ENCODE results near the gene DTNB.

Gene DTNB

GRCh38 chr2:25333981-25334380, 339.4 kb downstream of the DTNB start:
- H3K4me2 ChIP-seq: peak overlapping the region; percentile 15 to 85 (median 59); a peak in 20 of 22 replicates
- no peak for TF ChIP-seq Cebpa-rat (IDR thresholded peaks at IDR 0.05)
- H3K9me3 ChIP-seq (replicated peaks in 1 of 11): 0 out of 22 replicates have a peak, but pooled peaks cover 0 to 2% (median 0%) of the 10 kb centered on the region in 11 experiments
- no peak overlapping the region for H3K4me3 ChIP-seq
- H3K36me3 ChIP-seq: peaks cover 0 to 19% (median 0%) of the 10 kb centered on the region in 11 experiments; a peak in 5 of 22 replicates
- H3K9ac ChIP-seq: peak overlapping the region in 2 of 11 experiments; percentile 22 to 24; a peak in 1 of 22 replicates
- no peaks in the 10 kb centered on the region for H3K27me3 ChIP-seq
- peaks cover 82 to 100% (median 97%) of the 10 kb centered on the region in 11 experiments for H4K20me1 ChIP-seq
- H3K27ac ChIP-seq: no peak overlapping the region
- peaks cover 59 to 75% (median 72%) of the 10 kb centered on the region in 10 experiments for H3K4me1 ChIP-seq

- Histone ChIP-seq H3K9me3 (replicated peaks in 1 of 11) (peaks cover 4 to 16% (median 7%) of the 10 kb centered on the region in 11 experiments; a peak in 21 of 22 replicates), H3K27ac (peak overlapping the region in 1 of 11 experiments; percentile 25; a peak in 1 of 22 replicates), H3K4me1 (peaks cover 45 to 60% (median 59%) of the 10 kb centered on the region in 10 experiments), H3K36me3 (peaks cover 3 to 31% (median 7%) of the 10 kb centered on the region in 11 experiments), H3K27me3 (no peaks in the 10 kb centered on the region), H3K4me3 (no peak overlapping the region), H3K4me2 (peak overlapping the region in 2 of 11 experiments; percentile 4 to 13; a peak in 2 of 22 replicates), H4K20me1 (peaks cover 72 to 100% (median 87%) of the 10 kb centered on the region in 11 experiments), H3K9ac (no peak overlapping the region)
- TF ChIP-seq Cebpa-rat (IDR thresholded peaks at IDR 0.05): no peak
These were observed 340.8 kb downstream of the DTNB start for GRCh38 chr2:25332571-25332970.

- Histone ChIP-seq H3K4me3 (no peak overlapping the region), H3K36me3 (peaks cover 10 to 32% (median 14%) of the 10 kb centered on the region in 11 experiments), H3K27ac (no peak overlapping the region), H3K9ac (no peak overlapping the region), H3K27me3 (no peaks in the 10 kb centered on the region), H3K4me1 (peaks cover 38 to 53% (median 51%) of the 10 kb centered on the region in 10 experiments), H3K4me2 (peak overlapping the region in 3 of 11 experiments; percentile 4 to 14 (median 13); a peak in 6 of 22 replicates), H3K9me3 (replicated peaks in 1 of 11) (peaks cover 12 to 23% (median 14%) of the 10 kb centered on the region in 11 experiments), H4K20me1 (peaks cover 65 to 93% (median 80%) of the 10 kb centered on the region in 11 experiments)
- no peak for TF ChIP-seq Cebpa-rat (IDR thresholded peaks at IDR 0.05)
These were observed 341.6 kb downstream of the DTNB start for GRCh38 chr2:25331686-25332365.

DNA sequence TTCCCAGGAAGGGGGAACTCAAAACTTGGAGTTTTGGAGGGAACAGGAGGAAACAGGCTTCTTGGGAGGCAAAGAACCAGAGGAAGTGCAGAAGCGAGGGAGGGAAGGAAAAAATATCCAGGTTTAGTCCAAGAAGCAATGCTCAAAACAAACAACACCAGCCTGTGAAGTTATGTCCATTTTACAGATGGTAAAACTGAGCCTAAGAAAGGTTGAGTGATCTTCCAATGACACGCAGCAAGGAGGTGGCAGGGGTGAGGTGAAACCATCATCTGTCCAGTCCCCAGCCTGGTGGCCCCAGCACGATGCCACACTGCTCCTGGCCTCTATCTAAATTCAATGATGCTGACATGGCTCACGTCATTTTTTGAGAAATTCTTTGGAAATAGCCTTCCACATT, 342.4 kb downstream of the DTNB start:
- H3K27me3 ChIP-seq: no peaks in the 10 kb centered on the region
- 0 out of 22 replicates have a peak overlapping the region, but pooled peaks of 1 of the 11 experiments have one; percentile 9 for H3K4me2 ChIP-seq
- H4K20me1 ChIP-seq: peaks cover 56 to 91% (median 71%) of the 10 kb centered on the region in 11 experiments
- peaks cover 18 to 40% (median 21%) of the 10 kb centered on the region in 11 experiments for H3K36me3 ChIP-seq
- H3K4me1 ChIP-seq: peaks cover 29 to 44% (median 42%) of the 10 kb centered on the region in 10 experiments
- no peak overlapping the region for H3K4me3 ChIP-seq
- H3K27ac ChIP-seq: no peak overlapping the region
- H3K9ac ChIP-seq: no peak overlapping the region
- peaks cover 19 to 31% (median 22%) of the 10 kb centered on the region in 11 experiments for H3K9me3 ChIP-seq (replicated peaks in 1 of 11)
- TF ChIP-seq Cebpa-rat (IDR thresholded peaks at IDR 0.05): no peak

- H3K9ac ChIP-seq: no peak overlapping the region
- H3K36me3 ChIP-seq: peaks cover 18 to 40% (median 21%) of the 10 kb centered on the region in 11 experiments
- H3K4me2 ChIP-seq: no peak overlapping the region
- H3K27me3 ChIP-seq: no peaks in the 10 kb centered on the region
- H4K20me1 ChIP-seq: peaks cover 51 to 91% (median 66%) of the 10 kb centered on the region in 11 experiments
- peaks cover 24 to 41% (median 38%) of the 10 kb centered on the region in 10 experiments for H3K4me1 ChIP-seq
- no peak for TF ChIP-seq Cebpa-rat (IDR thresholded peaks at IDR 0.05)
- no peak overlapping the region for H3K4me3 ChIP-seq
- H3K9me3 ChIP-seq (replicated peaks in 1 of 11): peaks cover 19 to 31% (median 22%) of the 10 kb centered on the region in 11 experiments
- no peak overlapping the region for H3K27ac ChIP-seq
These were observed 343.1 kb downstream of the DTNB start for GRCh38 chr2:25330273-25330672.

GRCh38 chr2:25328152-25329085, 345.0 kb downstream of the DTNB start:
- peaks cover 40 to 90% (median 65%) of the 10 kb centered on the region in 11 experiments; a peak in 21 of 22 replicates for H4K20me1 ChIP-seq

More at GRCh38 chr2:25328152-25329085, 345.0 kb downstream of the DTNB start:
- H3K4me2 ChIP-seq: no peak overlapping the region
- H3K27ac ChIP-seq: no peak overlapping the region
- no peak for TF ChIP-seq Cebpa-rat (IDR thresholded peaks at IDR 0.05)
- H3K36me3 ChIP-seq: peaks cover 18 to 40% (median 21%) of the 10 kb centered on the region in 11 experiments
- H3K4me3 ChIP-seq: no peak overlapping the region
- no peak overlapping the region for H3K9ac ChIP-seq
- H3K27me3 ChIP-seq: no peaks in the 10 kb centered on the region
- H3K4me1 ChIP-seq: peaks cover 14 to 42% (median 37%) of the 10 kb centered on the region in 10 experiments; a peak in 19 of 20 replicates
- H3K9me3 ChIP-seq (replicated peaks in 1 of 11): peaks cover 19 to 31% (median 22%) of the 10 kb centered on the region in 11 experiments
